K562 (cell line): ENCODE results near the gene CLIP4. TPM values are rescaled to one million over a fixed set of nuclear protein-coding genes. Genes with fewer than 3 reads are reported as not detected.

Source experiments
- ATAC-seq: fragments of 200-7000 bp; cut with Tn5 transposase; 3 replicates; pipeline ENCODE4 v1.9.1; 2020; ENCODE audit warnings: moderate library complexity
- BruUV-seq: library from RNA; stranded (reverse); fragments of 400-500 nt; replicated peaks from 2 replicates; lab custom pipeline; 2021; lab: Mats Ljungman, UMichigan
- CTCF ChIA-PET: fragments of 300-600 bp; formaldehyde crosslinking; extraction: SDS; loops from one replicate; lab custom pipeline; 2021; ENCODE audit warnings: low intra/inter-chr PET ratio; lab: Yijun Ruan, JAX
- POLR2A ChIA-PET: fragments of 300-600, 350-650 bp; sonication (Branson Sonifier 250); formaldehyde crosslinking; extraction: SDS; loops from one replicate; lab custom pipeline; 2021; ENCODE audit warnings: antibody characterized with exemption, inconsistent platforms; lab: Yijun Ruan, JAX
- DNase-seq, 4 experiments: peaks; one replicate each; pipeline versions ENCODE4 v3.0.0 to v3.0.0-alpha.2; 2011 to 2018; ENCODE audit warnings: low spot score in 3 of 4, mixed read lengths in 3 of 4; ENCODE audit errors: extremely low read depth in 1 of 4
- FAIRE-seq: peaks from 2 replicates; lab custom pipeline; 2011; peaks lifted over from hg19 to GRCh38; lab: Jason Lieb, UNC
- H2AFZ ChIP-seq: 2 replicates; pipeline ENCODE4 v1.6.0; 2011; ENCODE audit warnings: low read depth, low read length, control low read depth, inconsistent platforms
- H3K27ac ChIP-seq: fragments of 200-600 bp; 3 replicates; pipeline ENCODE4 v1.8.0; 2011; ENCODE audit warnings: low read depth, mild to moderate bottlenecking, control low read depth, inconsistent platforms, low read length, moderate library complexity, mixed read lengths; ENCODE audit errors: extremely low read depth
- H3K27me3 ChIP-seq, 2 experiments: fragments of 300-600 bp in 1 of 2; 2 replicates in 1 of 2; 3 replicates in 1 of 2; pipeline versions ENCODE4 v1.6.0 to v1.8.0; 2011; ENCODE audit warnings: inconsistent platforms in 2 of 2, low read length in 2 of 2, mild to moderate bottlenecking in 1 of 2, mixed read lengths in 1 of 2, moderate library complexity in 1 of 2; ENCODE audit not compliant: control insufficient read depth in 2 of 2, insufficient read depth in 2 of 2
- H3K36me3 ChIP-seq: fragments of 300-600 bp; 3 replicates; pipeline ENCODE4 v1.8.0; 2011; ENCODE audit warnings: mild to moderate bottlenecking, low read length, inconsistent platforms; ENCODE audit not compliant: control insufficient read depth, insufficient read depth
- H3K4me1 ChIP-seq, 2 experiments: fragments of 200-600 bp in 1 of 2; replicated peaks in 1 of 2; 2 replicates in 1 of 2; 3 replicates in 1 of 2; pipeline versions ENCODE4 v1.5.1 to v1.8.0; 2011; ENCODE audit warnings: inconsistent platforms in 2 of 2, low read length in 2 of 2, mild to moderate bottlenecking in 1 of 2, mixed read lengths in 1 of 2, moderate library complexity in 1 of 2; ENCODE audit not compliant: control insufficient read depth in 2 of 2, insufficient read depth in 2 of 2
- H3K4me2 ChIP-seq: 2 replicates; pipeline ENCODE4 v1.6.1; 2011; ENCODE audit warnings: low read length, control low read depth, inconsistent platforms, mixed read lengths; ENCODE audit not compliant: insufficient read depth
- H3K4me3 ChIP-seq: fragments of 200-600 bp; sonication (generic), shearing (Covaris generic); 2 replicates; pipeline ENCODE4 v1.5.1; 2016; ENCODE audit warnings: control low read depth, inconsistent platforms
- H3K79me2 ChIP-seq: fragments of 200-600 bp; 3 replicates; pipeline ENCODE4 v1.8.0; 2011; ENCODE audit warnings: low read length, inconsistent platforms; ENCODE audit not compliant: control insufficient read depth, insufficient read depth
- H3K9ac ChIP-seq, 2 experiments: 2 replicates each; pipeline versions ENCODE4 v1.6.0 to v1.6.1; 2011; ENCODE audit warnings: low read depth in 2 of 2, low read length in 2 of 2, control low read depth in 1 of 2, inconsistent platforms in 1 of 2, mild to moderate bottlenecking in 1 of 2, mixed read lengths in 1 of 2; ENCODE audit not compliant: insufficient read depth in 1 of 2
- H3K9me1 ChIP-seq: one replicate; pipeline ENCODE4 v1.6.0; 2011; ENCODE audit warnings: inconsistent platforms, mild to moderate bottlenecking, low read length, moderate library complexity; ENCODE audit not compliant: control insufficient read depth, insufficient read depth
- H3K9me3 ChIP-seq: replicated peaks from 2 replicates; pipeline ENCODE4 v1.5.1; 2011; ENCODE audit warnings: low read depth, low read length, inconsistent platforms; ENCODE audit not compliant: control insufficient read depth, insufficient read depth
- H4K20me1 ChIP-seq: replicated peaks from 2 replicates; pipeline ENCODE4 v1.6.1; 2011; ENCODE audit warnings: low read length, inconsistent platforms, mixed read lengths; ENCODE audit not compliant: control insufficient read depth, insufficient read depth
- E2F4 ChIP-seq: sonication (generic); formaldehyde crosslinking; IDR thresholded peaks from 2 replicates; pipeline ENCODE4 v1.8.0; 2022; ENCODE audit warnings: mild to moderate bottlenecking, low read depth, missing genetic modification reagents
- ELF1 ChIP-seq: fragments of 200-800 bp; sonication (Bioruptor generic); IDR thresholded peaks from 2 replicates; pipeline ENCODE4 v1.6.1; 2016; ENCODE audit warnings: missing genetic modification characterization, missing compliant biosample characterization
- GATA2 ChIP-seq: sonication (generic); formaldehyde crosslinking; IDR thresholded peaks from 2 replicates; pipeline ENCODE4 v1.4.0; 2020; ENCODE audit warnings: mild to moderate bottlenecking, missing genetic modification reagents
- GTF2F1 ChIP-seq: IDR thresholded peaks from 2 replicates; pipeline ENCODE4 v1.6.1; 2011; ENCODE audit warnings: low read depth, low read length, improper control_type of control experiment
- KLF10 ChIP-seq: fragments of 250-450 bp; sonication (Bioruptor Pico); IDR thresholded peaks from 2 replicates; pipeline ENCODE4 v1.6.1; 2021; ENCODE audit warnings: matching md5 sums
- KLF16 ChIP-seq: IDR thresholded peaks from 2 replicates; pipeline ENCODE4 v1.6.1; 2016; ENCODE audit warnings: antibody characterized with exemption
- NCOA2 ChIP-seq, 2 experiments: fragments of 450-650 bp; IDR thresholded peaks; 2 replicates each; pipeline ENCODE4 v1.6.1; 2018; ENCODE audit warnings: mild to moderate bottlenecking in 2 of 2, moderate library complexity in 1 of 2; ENCODE audit not compliant: partially characterized antibody in 2 of 2
- RNF219 ChIP-seq: fragments of 250-450 bp; sonication (Bioruptor Pico); IDR thresholded peaks from 2 replicates; pipeline ENCODE4 v1.5.0; 2022; ENCODE audit warnings: mild to moderate bottlenecking
- SAFB ChIP-seq: fragments of 200-400 bp; formaldehyde crosslinking; IDR thresholded peaks from 2 replicates; pipeline ENCODE4 v1.6.1; 2017; ENCODE audit warnings: low read depth, low read length, borderline replicate concordance
- SMARCC2 ChIP-seq: fragments of 450-650 bp; IDR thresholded peaks from 2 replicates; pipeline ENCODE4 v1.6.1; 2017; ENCODE audit warnings: antibody characterized with exemption, moderate library complexity, mild to moderate bottlenecking, low read depth
- TFAM ChIP-seq: fragments of 250-450 bp; sonication (Bioruptor Pico); conservative IDR thresholded peaks from 2 replicates; pipeline ENCODE4 v1.5.0; 2021; ENCODE audit warnings: mild to moderate bottlenecking, moderate library complexity
- TFE3 ChIP-seq: fragments of 450-650 bp; formaldehyde crosslinking; IDR thresholded peaks from 2 replicates; pipeline ENCODE4 v1.4.0; 2020; ENCODE audit warnings: mild to moderate bottlenecking, mixed read lengths
- ZBTB26 ChIP-seq: fragments of 450-650 bp; formaldehyde crosslinking; IDR thresholded peaks from 2 replicates; pipeline ENCODE4 v1.4.0; 2022; ENCODE audit warnings: missing genetic modification characterization
- ZBTB33 ChIP-seq: sonication (generic); formaldehyde crosslinking; IDR thresholded peaks from 2 replicates; pipeline ENCODE4 v1.8.1; 2023; ENCODE audit warnings: mild to moderate bottlenecking, missing genetic modification reagents
- ZSCAN29 ChIP-seq: fragments of 450-650 bp; IDR thresholded peaks from 2 replicates; pipeline ENCODE4 v1.6.1; 2017
- WGBS: fragments of 100-300 bp; shearing (Covaris generic); methylation state at CpG from one replicate; pipeline ENCODE4 v1.1.6; 2016; ENCODE audit warnings: low coverage, mixed read lengths; ENCODE audit not compliant: insufficient coverage; ENCODE audit errors: missing lambda C conversion rate; 5-methylcytosine and 5-hydroxymethylcytosine counted together
- in situ Hi-C: fragments of 300-500 bp; cut with MboI; formaldehyde crosslinking; loops from 4 replicates; pipeline ENCODE4 v1.15.0; 2018; ENCODE audit warnings: inconsistent platforms, mixed read lengths
- intact Hi-C: fragments of 100-400 bp; cut with micrococcal nuclease; formaldehyde crosslinking; loops from 2 replicates; pipeline ENCODE4 v1.14.2; 2022
- polyA plus RNA-seq, 8 experiments: library from polyadenylated mRNA; depleted of rRNA in 4 of 8; stranded (reverse) in 5 of 8; unstranded in 3 of 8; fragments of >200 nt; fragmentation: Nextera tagmentation in 2 of 8; fragmentation: Illumina TruSeq in 1 of 8; extraction: Ambion mirVana in 2 of 8; extraction: Trizol in 1 of 8; gene quantifications; 2 replicates each; pipeline versions ENCODE4 v1.2.1 to v1.2.3, GENCODE V29; 2011 to 2014; ENCODE audit warnings: inconsistent platforms in 1 of 8, missing spikeins in 1 of 8
- total RNA-seq, 7 experiments: library from RNA; depleted of rRNA in 6 of 7; stranded (reverse); fragments of >200 nt in 6 of 7; fragmentation: Illumina TruSeq in 2 of 7; extraction: Trizol in 2 of 7; gene quantifications; 2 replicates each; pipeline versions ENCODE4 v1.2.1 to v1.2.3, GENCODE V29; 2011 to 2021; ENCODE audit warnings: low replicate concordance in 1 of 7

CLIP4 gene
- total and polyA plus RNA-seq, 9 of the 15 experiments (the other 6 are each of a cell fraction or from before 2014, with no cell fraction given): 0.03 to 0.38 (median 0.13) TPM; not detected in 5

GRCh38 chr2:29106980-29107388, 8.2 kb upstream of the CLIP4 start:
- Histone ChIP-seq H3K36me3 (no peaks in the 10 kb centered on the region), H3K9me1 (peaks cover 2% of the 10 kb centered on the region), H4K20me1 (no peaks in the 10 kb centered on the region), H3K9ac (no peak overlapping the region), H3K9me3 (no peaks in the 10 kb centered on the region), H2AFZ (no peak overlapping the region), H3K4me2 (no peak overlapping the region), H3K79me2 (no peaks in the 10 kb centered on the region), H3K27ac (no peak overlapping the region), H3K27me3 (peaks cover 5 to 6% of the 10 kb centered on the region in 2 experiments; a peak in 4 of 5 replicates), H3K4me3 (no peak overlapping the region), H3K4me1 (no peaks in the 10 kb centered on the region)
- CTCF ChIA-PET: no interaction called here
- DNase-seq: no peak
- ATAC-seq: no peak
- no peak for FAIRE-seq
- POLR2A ChIA-PET: no interaction called here
- in situ Hi-C loops (no loop called here), intact Hi-C loops (no loop called here)
- whole genome bisulfite sequencing: 0% methylated on average over 2 of the region's 2 CpGs
- BruUV-seq: no TSS peak
- TF ChIP-seq GTF2F1: no peak
- no peak for TF ChIP-seq NCOA2 (IDR thresholded peaks at IDR 0.05; ENCODE audit: partially characterized antibody in 2 of 2)
- no peak for TF ChIP-seq E2F4 (CRISPR knock-in tag)
- no peak for TF ChIP-seq ZBTB26
- TF ChIP-seq SMARCC2: no peak
- no peak for TF ChIP-seq KLF10
- TF ChIP-seq ZSCAN29: no peak
- no peak for TF ChIP-seq ELF1 (tag)
- TF ChIP-seq TFE3 (CRISPR knock-in tag): no peak
- TF ChIP-seq TFAM: no peak
- no peak for TF ChIP-seq KLF16
- TF ChIP-seq ZBTB33 (CRISPR knock-in tag): no peak
- TF ChIP-seq SAFB: no peak
- TF ChIP-seq RNF219: no peak
- TF ChIP-seq GATA2: no peak
